ENCODE data around the gene CYP4F2. TPM values are rescaled to one million over a fixed set of nuclear protein-coding genes. Genes with fewer than 3 reads are reported as not detected.

Gene CYP4F2
- total and polyA plus RNA-seq, 2 donors (not counting 1 experiment from before 2014, with no cell fraction given) = not detected

DNA sequence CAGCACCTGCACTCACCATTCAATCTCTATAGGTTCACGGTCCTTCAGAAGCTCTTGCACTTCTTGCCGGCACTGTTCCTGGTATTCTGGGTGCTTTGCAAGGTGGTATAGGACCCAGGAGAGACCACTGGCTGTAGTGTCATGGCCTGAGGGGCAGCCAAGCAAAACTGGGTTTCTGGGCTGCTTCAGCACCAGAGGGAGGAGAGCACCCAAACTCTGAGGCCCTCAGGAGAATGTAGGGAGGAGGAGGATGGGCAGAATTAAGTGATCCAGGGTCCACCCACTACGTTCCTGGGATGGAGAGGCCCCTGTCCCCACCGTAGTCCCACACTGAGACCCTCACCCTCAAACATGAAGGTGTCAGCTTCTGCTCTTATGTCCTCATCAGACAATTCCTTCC, 24.1 kb upstream of the CYP4F2 start:
- no peaks in the 10 kb centered on the region for H3K4me1 ChIP-seq (ENCODE audit: control insufficient read depth, extremely low read depth, insufficient read depth, low read length)
- H3K27me3 ChIP-seq (ENCODE audit: control insufficient read depth, insufficient read depth, low read length) = no peaks in the 10 kb centered on the region
- no peak for DNase-seq (ENCODE audit: low read depth in 2 of 2)

DNA sequence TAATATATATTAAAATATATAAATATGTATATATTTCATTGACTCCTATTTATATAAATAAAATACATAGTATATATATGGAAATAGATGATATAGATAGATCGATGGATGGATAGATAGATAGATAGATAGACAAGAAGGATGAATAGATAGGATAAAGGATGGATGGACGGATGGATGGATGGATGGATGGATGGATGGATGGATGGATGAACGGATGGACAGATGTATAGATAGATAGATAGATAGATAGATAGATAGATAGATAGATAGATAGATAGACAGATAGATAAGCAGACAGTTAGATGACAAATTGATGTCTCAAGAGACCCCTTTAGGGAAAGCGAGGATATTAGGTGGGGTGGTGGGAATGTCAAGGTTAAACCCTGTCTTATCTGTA, 21.4 kb upstream of the CYP4F2 start:
- no peaks in the 10 kb centered on the region for H3K4me1 ChIP-seq (ENCODE audit: control insufficient read depth, extremely low read depth, insufficient read depth, low read length)
- DNase-seq (ENCODE audit: low read depth in 2 of 2) = no peak
- H2AFZ ChIP-seq (ENCODE audit: low read length) = no peak overlapping the region
- H3K36me3 ChIP-seq (ENCODE audit: control insufficient read depth, insufficient read depth, low read length) = no peaks in the 10 kb centered on the region
- no peaks in the 10 kb centered on the region for H4K20me1 ChIP-seq (ENCODE audit: control insufficient read depth, extremely low read depth, insufficient read depth, low read length)
- H3K4me3 ChIP-seq (replicated peaks in 1 of 4; ENCODE audit: control extremely low read depth in 1 of 4, insufficient read depth in 1 of 4, low read depth in 3 of 4, low read length in 4 of 4) = no peak overlapping the region
- H3K9ac ChIP-seq (ENCODE audit: insufficient read depth, low read length) = no peak overlapping the region
- no peak overlapping the region for H3K4me2 ChIP-seq (ENCODE audit: extremely low read depth, insufficient read depth, low read length)
- no peak for TF ChIP-seq EZH2 (IDR thresholded peaks at IDR 0.05; ENCODE audit: low read length, missing control alignments)
- TF ChIP-seq, protein P1, sequence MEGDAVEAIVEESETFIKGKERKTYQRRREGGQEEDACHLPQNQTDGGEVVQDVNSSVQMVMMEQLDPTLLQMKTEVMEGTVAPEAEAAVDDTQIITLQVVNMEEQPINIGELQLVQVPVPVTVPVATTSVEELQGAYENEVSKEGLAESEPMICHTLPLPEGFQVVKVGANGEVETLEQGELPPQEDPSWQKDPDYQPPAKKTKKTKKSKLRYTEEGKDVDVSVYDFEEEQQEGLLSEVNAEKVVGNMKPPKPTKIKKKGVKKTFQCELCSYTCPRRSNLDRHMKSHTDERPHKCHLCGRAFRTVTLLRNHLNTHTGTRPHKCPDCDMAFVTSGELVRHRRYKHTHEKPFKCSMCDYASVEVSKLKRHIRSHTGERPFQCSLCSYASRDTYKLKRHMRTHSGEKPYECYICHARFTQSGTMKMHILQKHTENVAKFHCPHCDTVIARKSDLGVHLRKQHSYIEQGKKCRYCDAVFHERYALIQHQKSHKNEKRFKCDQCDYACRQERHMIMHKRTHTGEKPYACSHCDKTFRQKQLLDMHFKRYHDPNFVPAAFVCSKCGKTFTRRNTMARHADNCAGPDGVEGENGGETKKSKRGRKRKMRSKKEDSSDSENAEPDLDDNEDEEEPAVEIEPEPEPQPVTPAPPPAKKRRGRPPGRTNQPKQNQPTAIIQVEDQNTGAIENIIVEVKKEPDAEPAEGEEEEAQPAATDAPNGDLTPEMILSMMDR (conservative IDR thresholded peaks at IDR 0.05 in 1 of 2, IDR thresholded peaks at IDR 0.05 in 1 of 2; ENCODE audit: low read depth in 1 of 2, low read length in 2 of 2) = no peak
- no peak overlapping the region for H3K27ac ChIP-seq (ENCODE audit: insufficient read depth, low read length)
- no peaks in the 10 kb centered on the region for H3K79me2 ChIP-seq (ENCODE audit: control insufficient read depth, insufficient read depth, low read length)
- no peaks in the 10 kb centered on the region for H3K9me3 ChIP-seq (ENCODE audit: control insufficient read depth, insufficient read depth, low read depth, low read length)
- no peaks in the 10 kb centered on the region for H3K27me3 ChIP-seq (ENCODE audit: control insufficient read depth, insufficient read depth, low read length)

More for the DNA sequence above, 24.1 kb upstream of the CYP4F2 start:
- no peak overlapping the region for H3K4me2 ChIP-seq (ENCODE audit: extremely low read depth, insufficient read depth, low read length)
- TF ChIP-seq, protein P1 (conservative IDR thresholded peaks at IDR 0.05 in 1 of 2, IDR thresholded peaks at IDR 0.05 in 1 of 2; ENCODE audit: low read depth in 1 of 2, low read length in 2 of 2) = no peak
- TF ChIP-seq EZH2 (IDR thresholded peaks at IDR 0.05; ENCODE audit: low read length, missing control alignments) = no peak
- no peak overlapping the region for H3K27ac ChIP-seq (ENCODE audit: insufficient read depth, low read length)
- no peaks in the 10 kb centered on the region for H3K9me3 ChIP-seq (ENCODE audit: control insufficient read depth, insufficient read depth, low read depth, low read length)
- H4K20me1 ChIP-seq (ENCODE audit: control insufficient read depth, extremely low read depth, insufficient read depth, low read length) = no peaks in the 10 kb centered on the region
- no peak overlapping the region for H2AFZ ChIP-seq (ENCODE audit: low read length)
- H3K9ac ChIP-seq (ENCODE audit: insufficient read depth, low read length) = no peak overlapping the region
- no peaks in the 10 kb centered on the region for H3K36me3 ChIP-seq (ENCODE audit: control insufficient read depth, insufficient read depth, low read length)
- H3K79me2 ChIP-seq (ENCODE audit: control insufficient read depth, insufficient read depth, low read length) = no peaks in the 10 kb centered on the region
- H3K4me3 ChIP-seq (replicated peaks in 1 of 4; ENCODE audit: control extremely low read depth in 1 of 4, insufficient read depth in 1 of 4, low read depth in 3 of 4, low read length in 4 of 4) = no peak overlapping the region

DNA sequence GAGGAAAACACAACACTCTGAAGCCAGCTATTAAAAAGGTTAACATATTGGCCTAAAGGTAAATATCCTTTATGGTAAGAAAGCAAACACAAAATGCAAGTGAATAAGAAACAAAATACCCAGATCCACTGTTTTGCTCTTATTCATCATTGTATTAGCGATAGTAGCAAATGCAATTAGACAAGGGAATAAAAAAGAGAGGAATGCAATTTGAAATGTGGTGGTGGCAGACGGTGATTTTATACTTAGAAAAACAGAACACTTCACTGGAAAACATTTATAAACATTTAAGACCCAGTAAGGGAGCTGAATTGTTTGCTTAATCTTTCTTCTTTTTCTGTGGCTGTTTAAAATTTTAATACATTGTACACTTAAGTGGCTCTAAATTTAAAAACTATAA, 17.2 kb upstream of the CYP4F2 start:
- Histone ChIP-seq H4K20me1 (ENCODE audit: control insufficient read depth, extremely low read depth, insufficient read depth, low read length) (no peaks in the 10 kb centered on the region), H3K27ac (ENCODE audit: insufficient read depth, low read length) (no peak overlapping the region), H3K36me3 (ENCODE audit: control insufficient read depth, insufficient read depth, low read length) (no peaks in the 10 kb centered on the region), H3K27me3 (ENCODE audit: control insufficient read depth, insufficient read depth, low read length) (no peaks in the 10 kb centered on the region), H3K9me3 (ENCODE audit: control insufficient read depth, insufficient read depth, low read depth, low read length) (no peaks in the 10 kb centered on the region), H3K4me1 (ENCODE audit: control insufficient read depth, extremely low read depth, insufficient read depth, low read length) (no peaks in the 10 kb centered on the region), H3K79me2 (ENCODE audit: control insufficient read depth, insufficient read depth, low read length) (no peaks in the 10 kb centered on the region), H3K9ac (ENCODE audit: insufficient read depth, low read length) (no peak overlapping the region), H2AFZ (ENCODE audit: low read length) (no peak overlapping the region), H3K4me2 (ENCODE audit: extremely low read depth, insufficient read depth, low read length) (no peak overlapping the region), H3K4me3 (replicated peaks in 1 of 4; ENCODE audit: control extremely low read depth in 1 of 4, insufficient read depth in 1 of 4, low read depth in 3 of 4, low read length in 4 of 4) (no peak overlapping the region)
- no peak for TF ChIP-seq EZH2 (IDR thresholded peaks at IDR 0.05; ENCODE audit: low read length, missing control alignments)
- no peak for DNase-seq (ENCODE audit: low read depth in 2 of 2)
